SJSA1 (cell line): ENCODE results near the gene OR8A1. TPM values are rescaled to one million over a fixed set of nuclear protein-coding genes. Genes with fewer than 3 reads are reported as not detected.

ENCODE experiments used
- DNase-seq, 2 experiments: peaks; one replicate each; pipeline ENCODE4 v3.0.0-alpha.2; 2015 to 2020; ENCODE audit warnings: low spot score in 2 of 2, low read depth in 1 of 2
- H3K27ac ChIP-seq: fragments of 250-450 bp; sonication (Bioruptor Pico); 2 replicates; pipeline ENCODE4 v1.5.1; 2020; ENCODE audit warnings: mild to moderate bottlenecking, moderate library complexity
- H3K27me3 ChIP-seq: fragments of 250-450 bp; sonication (Bioruptor Pico); replicated peaks from 2 replicates; pipeline ENCODE4 v1.5.1; 2020; ENCODE audit warnings: mild to moderate bottlenecking, moderate library complexity
- H3K36me3 ChIP-seq: fragments of 250-450 bp; sonication (Bioruptor Pico); 2 replicates; pipeline ENCODE4 v1.5.1; 2020; ENCODE audit warnings: mild to moderate bottlenecking
- H3K4me1 ChIP-seq: fragments of 250-450 bp; sonication (Bioruptor Pico); replicated peaks from 2 replicates; pipeline ENCODE4 v1.6.1; 2021; ENCODE audit warnings: mild to moderate bottlenecking
- H3K4me3 ChIP-seq: fragments of 250-450 bp; sonication (Bioruptor Pico); 2 replicates; pipeline ENCODE4 v1.5.1; 2020; ENCODE audit warnings: mild to moderate bottlenecking
- H3K9me3 ChIP-seq: fragments of 250-450 bp; sonication (Bioruptor Pico); replicated peaks from 2 replicates; pipeline ENCODE4 v1.5.1; 2020; ENCODE audit warnings: mild to moderate bottlenecking
- total RNA-seq: library from RNA; depleted of rRNA; stranded (reverse); fragments of >200 nt; shearing (Covaris generic); gene quantifications from 2 replicates; pipeline ENCODE4 v1.2.3, GENCODE V29; 2014; rRNA removed

The OR8A1 gene
- total RNA-seq, 1 experiment from 2014 or later: not detected

- Histone ChIP-seq H3K27me3 (no peaks in the 10 kb centered on the region), H3K4me3 (no peak overlapping the region), H3K36me3 (no peaks in the 10 kb centered on the region), H3K27ac (no peak overlapping the region), H3K4me1 (no peaks in the 10 kb centered on the region), H3K9me3 (no peaks in the 10 kb centered on the region)
- no peak for DNase-seq
Observed at GRCh38 chr11:124605719-124606118, 35.9 kb downstream of the OR8A1 start.

GRCh38 chr11:124608147-124608546 lies 38.4 kb downstream of the OR8A1 start:
- no peaks in the 10 kb centered on the region for H3K27me3 ChIP-seq
- no peaks in the 10 kb centered on the region for H3K4me1 ChIP-seq
- no peak overlapping the region for H3K4me3 ChIP-seq
- no peaks in the 10 kb centered on the region for H3K9me3 ChIP-seq
- H3K36me3 ChIP-seq: no peaks in the 10 kb centered on the region
- no peak for DNase-seq
- H3K27ac ChIP-seq: no peak overlapping the region

- H3K27ac ChIP-seq: no peak overlapping the region
- H3K36me3 ChIP-seq: no peaks in the 10 kb centered on the region
- no peak for DNase-seq
- H3K4me1 ChIP-seq: no peaks in the 10 kb centered on the region
- no peaks in the 10 kb centered on the region for H3K27me3 ChIP-seq
- no peak overlapping the region for H3K4me3 ChIP-seq
- no peaks in the 10 kb centered on the region for H3K9me3 ChIP-seq
Observed at GRCh38 chr11:124610295-124610694, 40.5 kb downstream of the OR8A1 start.

GRCh38 chr11:124611064-124611463 lies 41.3 kb downstream of the OR8A1 start, which contains the start of gene PANX3:
PANX3 (plus strand) TSS chr11:124611428; CDS start chr11:124611557, 129 bp downstream.
- Histone ChIP-seq H3K9me3 (no peaks in the 10 kb centered on the region), H3K4me3 (no peak within 1 kb of the TSS), H3K27ac (no peak within 1 kb of the TSS), H3K4me1 (no peaks in the 10 kb centered on the region), H3K36me3 (no peaks in the 10 kb centered on the region), H3K27me3 (no peaks in the 10 kb centered on the region)
- no peak for DNase-seq

- H3K27ac ChIP-seq: no peak overlapping the region
- H3K9me3 ChIP-seq: no peaks in the 10 kb centered on the region
- no peaks in the 10 kb centered on the region for H3K4me1 ChIP-seq
- no peaks in the 10 kb centered on the region for H3K36me3 ChIP-seq
- no peak overlapping the region for H3K4me3 ChIP-seq
- DNase-seq: no peak
- no peaks in the 10 kb centered on the region for H3K27me3 ChIP-seq
Observed at GRCh38 chr11:124612045-124612444, 42.2 kb downstream of the OR8A1 start.

GRCh38 chr11:124612567-124613246 lies 42.9 kb downstream of the OR8A1 start:
- DNase-seq: no peak
- H3K27me3 ChIP-seq: no peaks in the 10 kb centered on the region
- no peak overlapping the region for H3K27ac ChIP-seq
- no peak overlapping the region for H3K4me3 ChIP-seq
- no peaks in the 10 kb centered on the region for H3K4me1 ChIP-seq
- no peaks in the 10 kb centered on the region for H3K9me3 ChIP-seq
- no peaks in the 10 kb centered on the region for H3K36me3 ChIP-seq

- H3K9me3 ChIP-seq: no peaks in the 10 kb centered on the region
- peaks cover 6% of the 10 kb centered on the region for H3K36me3 ChIP-seq
- 0 out of 2 replicates have a peak, but pooled peaks cover 4% of the 10 kb centered on the region for H3K4me1 ChIP-seq
- no peak for DNase-seq
- H3K27me3 ChIP-seq: no peaks in the 10 kb centered on the region; the same call in 1 of the 2 replicates
- H3K27ac ChIP-seq: no peak overlapping the region
- no peak overlapping the region for H3K4me3 ChIP-seq
Observed at GRCh38 chr11:124618863-124619262, 49.1 kb downstream of the OR8A1 start.

Other genes starting within 250 kb of the OR8A1 start
- gene OR8D2, start 249.8 kb upstream of the OR8A1 start, total RNA-seq: not detected in 2 replicates
- gene OR8B2, start 185.5 kb upstream of the OR8A1 start, total RNA-seq: not detected in 2 replicates
- gene OR8B3, start 171.0 kb upstream of the OR8A1 start, total RNA-seq: not detected in 2 replicates
- not detected in 2 replicates for gene OR8B4, start 145.1 kb upstream of the OR8A1 start, total RNA-seq
- not detected in 2 replicates for gene OR8B8, start 124.3 kb upstream of the OR8A1 start, total RNA-seq
- not detected in 2 replicates for gene OR8B12, start 26.3 kb upstream of the OR8A1 start, total RNA-seq
- not detected in 2 replicates for gene PANX3, start 41.4 kb downstream of the OR8A1 start, total RNA-seq
- 12.4 and 13.5 TPM in 2 replicates for gene TBRG1, start 52.9 kb downstream of the OR8A1 start, total RNA-seq
- 2.8 and 4.7 TPM in 2 replicates for gene SIAE, start 103.7 kb downstream of the OR8A1 start, total RNA-seq
- 2.6 and 5.5 TPM in 2 replicates for gene SPA17, start 103.9 kb downstream of the OR8A1 start, total RNA-seq
- 2.9 and 5.2 TPM in 2 replicates for gene NRGN, start 169.9 kb downstream of the OR8A1 start, total RNA-seq
- gene VSIG2, start 182.3 kb downstream of the OR8A1 start, total RNA-seq: not detected in 2 replicates
- 0.18 TPM in 1 of 2 replicates, not detected in the other for gene ESAM, start 192.3 kb downstream of the OR8A1 start, total RNA-seq
- 15.3 and 16.3 TPM in 2 replicates for gene MSANTD2, start 230.4 kb downstream of the OR8A1 start, total RNA-seq